HG03060 (cell line): ENCODE results near the gene BIRC5.

ENCODE experiments used
- ATAC-seq: cut with Tn5 transposase; IDR thresholded peaks from one replicate; pipeline ENCODE4 v1.9.1; 2021; ENCODE audit warnings: low read depth, moderate number of reproducible peaks; ENCODE audit not compliant: unreplicated experiment

BIRC5 gene

DNA sequence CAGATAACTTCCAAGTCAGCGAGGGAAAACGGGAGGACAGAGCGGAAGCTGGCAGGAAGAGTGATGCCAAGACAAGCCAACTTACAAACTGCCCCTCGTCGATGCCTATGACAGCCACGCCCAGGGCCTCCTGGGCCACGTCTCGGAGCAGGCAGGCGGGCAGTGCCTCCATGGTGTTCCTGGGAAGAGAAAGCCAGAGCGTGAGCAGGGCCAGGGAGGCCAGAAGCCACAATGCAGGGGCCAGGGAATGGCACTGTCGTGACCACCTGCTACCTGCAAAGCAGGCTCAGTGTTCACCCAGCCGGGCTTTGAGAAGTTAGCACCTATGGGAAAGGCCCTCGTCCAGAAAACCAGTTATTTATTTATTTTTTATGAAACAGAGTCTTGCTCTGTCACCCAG is 31.5 kb upstream of the BIRC5 start:
- no peak for ATAC-seq

DNA sequence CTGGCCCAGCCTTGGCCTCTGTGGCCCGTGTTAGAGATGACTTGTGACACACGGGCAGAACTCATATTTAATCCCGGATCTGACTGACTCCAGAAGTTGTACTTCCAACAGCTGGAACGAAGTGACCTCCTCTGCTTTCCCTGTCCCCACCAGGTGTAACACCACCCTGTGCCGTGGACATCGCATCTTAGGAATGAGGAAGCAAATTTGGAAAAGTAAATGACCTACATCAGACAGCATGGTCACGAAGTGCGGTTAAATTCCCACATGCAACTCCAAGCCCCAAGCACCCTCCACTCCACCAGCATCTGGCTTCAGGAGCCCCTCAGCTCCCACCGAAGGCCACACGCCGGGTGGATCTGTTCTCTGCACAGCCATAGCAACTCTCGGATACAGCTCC is 30.1 kb upstream of the BIRC5 start:
- ATAC-seq, result no peak

DNA sequence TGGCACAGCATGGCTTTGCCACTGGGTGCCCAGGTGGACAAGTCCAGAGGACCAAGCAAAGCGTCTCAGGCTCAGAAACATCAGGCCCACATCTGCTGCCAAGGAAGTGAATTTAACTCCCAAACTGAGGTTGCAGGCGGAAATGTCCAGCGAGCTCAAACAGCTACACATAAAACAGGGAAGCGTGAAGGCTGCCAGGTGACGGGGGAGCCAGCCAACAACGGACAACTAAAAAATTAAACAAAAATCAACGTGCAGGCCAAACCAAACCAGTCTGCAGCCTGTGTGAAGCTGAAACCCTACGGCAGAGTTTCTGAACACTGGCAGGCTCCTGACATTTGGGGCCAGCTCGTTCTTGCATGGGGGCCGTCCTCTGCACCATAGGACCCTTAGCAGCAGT is 29.7 kb upstream of the BIRC5 start:
- no peak for ATAC-seq

DNA sequence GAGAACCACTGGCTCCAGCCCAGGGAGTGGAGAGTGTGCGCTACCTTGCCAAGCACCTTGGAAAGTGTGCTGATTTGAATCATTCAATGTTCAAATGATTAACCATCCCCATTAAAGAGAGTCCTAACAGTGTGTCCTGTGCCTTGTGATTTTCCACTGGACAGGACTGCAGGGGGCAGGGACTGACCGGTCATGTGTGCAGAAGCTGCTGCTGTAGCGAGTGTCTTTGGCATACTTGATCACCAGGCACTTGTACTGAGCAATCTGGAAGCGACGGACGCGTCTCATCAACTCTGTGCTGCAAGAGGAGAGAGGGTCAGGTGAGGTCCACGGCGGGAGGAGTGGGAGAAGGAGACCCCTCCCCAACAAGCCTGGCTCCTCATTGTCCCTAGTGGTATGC is 29.2 kb upstream of the BIRC5 start:
- no peak for ATAC-seq

DNA sequence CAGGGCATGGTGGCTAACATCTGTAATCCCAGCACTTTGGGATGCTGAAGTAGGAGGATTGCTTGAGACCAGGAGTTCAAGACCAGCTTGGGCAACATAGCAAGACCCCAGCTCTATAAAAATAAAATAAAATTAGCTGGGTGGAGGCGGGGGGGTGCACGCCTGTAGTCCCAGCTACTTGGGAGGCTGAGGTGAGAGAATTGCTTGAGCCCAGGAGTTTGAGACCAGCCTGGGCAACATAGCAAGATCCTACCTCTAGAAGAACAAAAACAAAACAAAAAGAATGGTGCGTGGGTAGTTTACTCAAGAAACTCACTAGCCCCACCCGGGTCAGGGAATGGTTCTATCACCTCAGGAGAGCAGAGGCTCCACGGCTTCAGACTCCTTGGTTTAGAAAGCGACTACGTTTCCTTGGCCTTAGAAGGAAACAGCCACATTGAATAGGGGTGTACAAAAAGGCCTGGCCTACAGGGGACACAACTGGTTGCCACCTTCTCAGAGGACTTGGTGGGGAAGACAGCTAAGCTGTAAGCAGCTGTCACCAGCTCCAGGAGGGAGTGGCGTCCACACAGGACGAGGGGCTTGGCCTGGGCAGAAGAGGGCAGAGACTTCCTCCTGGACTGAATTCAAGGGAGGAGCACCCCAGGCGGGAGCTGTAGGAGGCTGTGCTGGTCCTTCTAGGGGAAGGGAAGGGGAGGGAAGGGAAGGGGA is 27.9 kb upstream of the BIRC5 start:
- ATAC-seq, result no peak

DNA sequence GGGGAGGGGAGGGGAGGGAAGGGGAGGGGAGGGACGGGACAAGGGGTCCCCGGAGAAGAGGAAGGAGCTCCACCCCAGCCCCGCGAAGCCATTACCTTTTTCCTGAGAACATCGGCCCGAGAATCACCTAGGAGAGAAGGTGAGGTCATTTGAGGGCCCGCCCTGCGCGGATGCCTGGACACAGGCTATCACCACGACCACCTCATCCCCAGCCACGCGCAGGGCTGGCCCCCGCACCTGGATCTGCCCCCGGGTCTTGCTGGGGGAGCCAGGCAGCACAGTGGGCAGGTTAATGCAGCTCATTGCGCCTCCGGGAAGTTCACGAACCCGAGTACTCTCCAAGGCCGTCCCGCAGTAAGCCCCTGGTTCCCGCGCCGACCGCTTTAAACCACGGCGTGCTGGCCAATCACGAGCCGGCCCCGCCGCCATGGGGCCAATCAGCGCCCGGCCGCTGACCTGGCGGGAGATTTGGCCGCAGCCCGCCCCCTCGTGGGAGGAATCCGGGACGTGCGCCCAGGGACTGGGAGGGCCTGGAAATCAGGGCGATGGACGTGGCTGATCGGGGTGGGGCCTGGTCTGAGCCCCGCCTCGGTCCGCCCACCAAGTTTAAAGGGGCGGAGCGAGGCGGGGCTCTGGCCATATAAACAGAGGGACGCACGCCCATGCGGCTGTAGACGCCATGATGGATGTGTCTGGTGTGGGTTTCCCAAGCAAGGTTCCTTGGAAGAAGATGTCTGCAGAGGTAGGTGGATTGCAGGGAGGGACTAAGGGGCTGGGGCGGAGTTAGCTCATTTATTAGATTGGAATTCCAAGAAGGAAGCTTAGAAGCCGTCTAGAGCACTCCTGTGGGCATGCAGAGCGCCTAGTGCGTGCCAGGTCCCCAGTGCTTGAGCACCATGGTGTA is 27.1 kb upstream of the BIRC5 start, which contains the start of the genes AFMID and TK1:
AFMID (plus strand) TSS at position 671 of the 904 bp plus-strand sequence; CDS start at position 680, 9 bp downstream.
TK1 (minus strand) TSS at position 361 of the 904 bp plus-strand sequence; CDS start at position 303, 58 bp downstream.
- ATAC-seq, result peak; percentile 72

DNA sequence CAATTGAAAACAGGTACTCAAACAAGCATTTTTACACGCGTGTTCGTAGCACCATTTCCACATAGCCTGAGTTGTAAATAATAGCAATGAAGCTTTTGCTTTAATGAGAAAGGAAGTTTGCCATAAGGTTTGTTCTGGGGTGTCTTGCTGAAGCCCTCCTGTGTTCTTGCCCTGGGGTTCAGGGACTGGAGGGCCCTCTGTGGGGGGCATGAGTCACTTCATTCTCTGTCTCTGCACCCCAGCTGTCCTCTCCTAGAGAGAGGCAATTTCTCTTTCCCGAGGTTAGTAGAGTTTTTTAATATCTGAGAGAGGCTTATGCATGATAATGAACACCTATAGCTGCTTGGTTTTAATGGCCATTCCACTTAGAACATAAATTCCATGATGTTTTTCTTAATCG is 17.3 kb upstream of the BIRC5 start:
- ATAC-seq, result no peak

DNA sequence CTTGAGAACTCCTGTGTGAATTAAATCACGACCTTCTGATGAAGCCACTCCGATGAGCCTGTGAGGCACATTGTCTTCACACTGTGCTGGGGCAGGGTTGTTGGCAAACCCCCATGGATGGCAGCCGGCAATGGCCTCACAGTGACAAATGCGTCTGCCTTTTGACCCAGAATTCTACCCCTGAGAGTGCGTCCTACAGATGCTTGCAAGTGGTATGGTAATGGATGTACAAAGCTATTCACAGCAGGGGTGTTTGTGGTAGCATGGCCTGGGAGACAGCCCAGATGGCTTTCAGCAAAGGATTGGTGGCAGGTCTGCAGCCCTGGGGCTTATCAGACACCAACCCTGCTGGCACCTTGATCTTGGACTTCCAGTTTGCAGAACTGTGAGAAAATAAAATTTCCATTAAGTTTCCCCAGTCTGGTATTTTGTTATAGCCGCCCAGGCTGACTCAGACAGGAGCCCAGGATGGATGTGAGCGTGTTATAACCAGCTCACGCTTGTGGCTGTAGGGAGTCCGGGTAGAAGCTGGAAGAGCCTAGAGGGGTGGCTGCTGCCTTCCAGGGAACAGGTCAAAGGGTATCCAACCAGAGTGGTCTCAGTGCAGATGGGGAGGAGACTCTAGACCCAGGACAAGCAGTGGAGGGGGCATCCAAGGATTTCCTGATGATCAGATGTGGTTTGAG is 16.8 kb upstream of the BIRC5 start:
- no peak for ATAC-seq

DNA sequence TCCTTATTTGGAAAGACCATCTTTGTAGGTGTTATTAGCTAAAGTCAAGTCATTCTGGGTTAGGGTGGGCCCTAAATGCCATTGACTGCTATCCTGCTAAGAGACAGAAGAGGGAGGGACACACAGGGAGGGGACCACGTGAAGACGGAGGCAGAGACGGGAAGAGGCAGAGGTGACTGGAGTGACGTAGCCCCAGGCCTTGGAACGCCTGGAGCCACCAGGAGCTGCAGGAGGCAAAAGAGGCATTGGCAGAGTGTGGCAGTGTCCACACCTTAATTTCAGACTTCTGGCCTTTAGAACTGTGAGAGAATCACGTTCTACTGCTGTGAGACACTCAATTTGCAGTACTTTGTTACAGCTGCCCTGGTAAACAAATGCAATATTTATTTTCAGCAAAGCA is 13.6 kb upstream of the BIRC5 start:
- ATAC-seq, result no peak

DNA sequence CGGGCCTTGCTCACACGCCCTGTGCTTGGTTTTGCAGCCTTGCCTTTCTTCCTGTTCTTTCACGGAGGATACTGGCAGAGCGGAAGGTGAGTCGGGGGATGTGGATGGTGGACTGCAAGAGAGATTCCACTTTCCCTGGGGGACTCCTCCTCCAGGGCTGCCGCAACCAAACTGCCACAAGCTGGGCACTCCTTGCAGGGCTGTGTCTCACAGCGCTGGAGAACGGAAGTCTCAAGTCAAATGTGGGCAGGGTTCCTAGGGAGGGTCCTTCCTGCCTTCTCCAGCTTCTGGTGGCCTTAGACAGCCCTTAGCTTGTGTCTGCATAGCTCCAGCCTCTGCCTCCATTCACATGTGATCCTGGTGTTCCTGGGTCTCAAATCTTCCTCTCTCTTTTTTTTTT is 11.4 kb upstream of the BIRC5 start:
- no peak for ATAC-seq

DNA sequence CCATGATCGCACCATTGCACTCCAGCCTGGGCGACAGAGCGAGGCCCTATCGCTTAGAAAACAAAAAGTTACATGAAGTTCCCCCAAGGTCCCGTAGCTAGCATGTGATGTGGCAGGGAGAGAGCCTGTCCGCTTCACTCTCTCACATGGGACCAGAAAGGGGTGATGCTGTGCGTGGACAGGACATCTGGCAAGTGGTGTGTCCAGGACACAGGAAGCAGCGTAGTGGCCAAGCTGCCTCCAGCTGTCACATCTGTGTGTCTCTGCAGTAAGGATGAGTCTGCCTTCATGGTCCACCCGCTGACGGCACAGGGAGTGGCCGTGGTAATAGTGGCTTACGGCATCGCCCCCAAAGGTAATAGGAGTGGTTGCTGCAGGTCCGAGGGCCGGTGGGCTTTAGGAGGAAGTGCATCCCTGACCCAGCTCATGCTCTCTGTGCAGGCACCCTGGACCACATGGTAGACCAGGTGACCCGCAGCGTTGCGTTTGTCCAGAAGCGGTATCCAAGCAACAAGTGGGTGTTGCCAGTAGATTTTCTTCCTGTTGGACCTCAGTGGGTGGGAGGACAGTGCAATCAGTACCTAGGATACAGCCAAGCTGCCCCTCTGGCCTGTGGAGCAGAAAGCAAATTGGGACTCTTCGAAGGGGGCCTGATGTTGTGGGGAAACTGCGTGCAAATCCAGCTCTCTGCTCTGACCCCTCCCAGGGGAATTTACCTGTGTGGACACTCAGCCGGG is 9.5 kb upstream of the BIRC5 start:
- ATAC-seq, result no peak

DNA sequence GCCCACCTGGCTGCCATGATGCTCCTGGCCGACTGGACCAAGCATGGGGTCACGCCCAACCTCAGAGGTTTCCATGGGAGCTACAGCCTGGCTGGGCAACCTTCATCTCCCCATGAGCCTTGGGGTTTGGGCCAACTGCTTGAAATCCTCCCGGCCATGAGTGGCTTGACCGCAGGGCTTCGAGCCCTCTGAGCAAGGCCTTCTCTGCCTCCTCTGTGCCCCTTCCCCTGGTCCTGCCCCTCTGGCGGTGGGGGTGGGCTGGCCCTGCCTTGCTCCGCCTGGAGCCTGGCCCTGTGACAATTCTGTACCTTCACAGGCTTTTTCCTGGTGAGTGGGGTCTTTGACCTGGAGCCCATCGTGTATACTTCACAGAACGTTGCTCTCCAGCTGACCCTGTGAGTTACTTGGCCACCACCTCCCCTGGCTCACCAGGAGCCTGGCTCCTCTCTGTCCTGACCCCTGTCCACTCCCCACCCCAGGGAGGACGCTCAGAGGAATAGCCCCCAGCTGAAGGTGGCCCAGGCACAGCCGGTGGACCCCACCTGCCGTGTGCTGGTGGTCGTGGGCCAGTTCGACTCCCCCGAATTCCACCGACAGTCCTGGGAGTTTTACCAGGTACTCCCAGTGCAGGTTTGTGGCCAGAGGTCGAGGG is 8.8 kb upstream of the BIRC5 start:
- ATAC-seq, result no peak

DNA sequence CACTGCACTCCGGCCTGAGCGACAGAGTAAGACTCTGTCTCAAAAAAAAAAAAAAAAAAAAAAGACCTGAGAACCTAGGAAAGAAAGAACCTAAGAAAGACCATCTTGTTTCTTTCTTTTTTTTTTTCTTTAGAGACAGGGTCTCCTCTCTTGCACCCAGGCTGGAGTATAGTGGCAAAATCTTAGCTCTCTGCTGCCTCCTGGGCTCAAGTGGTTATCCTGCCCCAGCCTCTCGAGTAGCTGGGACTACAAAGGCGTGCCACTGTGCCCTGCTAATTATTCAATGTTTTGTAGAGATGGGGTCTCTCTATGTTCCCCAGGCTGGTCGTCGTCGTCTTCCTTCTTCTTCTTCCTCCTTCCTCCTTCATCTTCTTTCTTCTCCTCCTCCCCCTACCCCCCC is 7.8 kb upstream of the BIRC5 start:
- no peak for ATAC-seq

DNA sequence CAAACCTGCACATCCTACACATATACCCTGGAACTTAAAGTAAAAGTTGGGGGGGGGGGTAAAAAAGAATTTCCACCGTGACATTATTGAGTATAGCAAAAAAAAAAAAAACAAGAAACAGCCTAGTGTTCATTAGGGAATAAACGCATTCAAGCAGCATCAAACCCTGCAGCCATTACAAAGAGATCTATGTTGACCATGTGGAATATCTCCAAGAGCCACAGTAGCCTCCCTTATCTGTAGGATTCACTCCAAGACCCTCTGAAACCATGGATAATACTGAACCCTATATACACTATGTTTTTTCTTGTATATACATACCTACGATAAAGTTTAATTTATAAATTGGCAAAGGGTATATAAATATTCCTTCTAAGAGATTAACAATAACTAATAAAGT is 5.6 kb upstream of the BIRC5 start:
- no peak for ATAC-seq

DNA sequence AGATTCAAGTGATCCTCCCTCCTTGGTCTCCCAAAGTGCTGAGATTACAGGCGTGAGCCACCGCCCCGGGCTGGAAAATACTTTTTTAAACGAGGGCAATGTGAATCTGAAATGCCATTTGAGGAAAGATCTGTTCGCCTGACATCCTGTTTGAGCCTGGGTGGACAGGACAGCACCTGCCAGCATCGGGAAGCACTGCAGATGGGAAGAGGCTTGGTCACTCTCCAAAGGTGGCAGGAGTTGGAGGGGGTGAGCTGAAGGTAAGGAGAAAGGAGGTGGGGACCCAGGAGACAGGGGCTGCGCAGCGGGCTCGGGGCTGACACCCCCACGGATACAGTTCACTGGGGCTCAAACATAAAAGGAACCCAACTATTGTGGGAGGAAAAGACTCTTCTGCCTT is 3.9 kb upstream of the BIRC5 start:
- ATAC-seq, result no peak

DNA sequence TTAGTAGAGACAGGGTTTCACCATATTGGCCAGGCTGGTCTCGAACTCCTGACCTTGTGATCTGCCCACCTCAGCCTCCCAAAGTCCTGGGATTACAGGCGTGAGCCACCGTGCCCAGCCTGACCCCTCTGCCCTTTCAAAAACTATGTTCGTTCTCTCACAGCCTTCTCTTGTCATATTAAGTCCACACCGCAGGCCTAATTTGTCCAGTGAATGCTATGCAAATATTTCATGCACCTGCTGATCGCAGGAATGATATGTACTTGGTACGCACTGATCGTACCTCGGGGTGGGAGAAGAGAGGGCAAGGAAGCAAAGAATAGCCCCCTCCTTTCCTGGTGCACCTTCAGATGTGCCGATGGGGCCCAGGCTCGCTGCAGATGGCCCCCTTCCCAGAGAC is 3.0 kb upstream of the BIRC5 start:
- no peak for ATAC-seq

DNA sequence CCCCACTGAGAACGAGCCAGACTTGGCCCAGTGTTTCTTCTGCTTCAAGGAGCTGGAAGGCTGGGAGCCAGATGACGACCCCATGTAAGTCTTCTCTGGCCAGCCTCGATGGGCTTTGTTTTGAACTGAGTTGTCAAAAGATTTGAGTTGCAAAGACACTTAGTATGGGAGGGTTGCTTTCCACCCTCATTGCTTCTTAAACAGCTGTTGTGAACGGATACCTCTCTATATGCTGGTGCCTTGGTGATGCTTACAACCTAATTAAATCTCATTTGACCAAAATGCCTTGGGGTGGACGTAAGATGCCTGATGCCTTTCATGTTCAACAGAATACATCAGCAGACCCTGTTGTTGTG is 631 bp downstream of the BIRC5 start:
- ATAC-seq, result no peak

DNA sequence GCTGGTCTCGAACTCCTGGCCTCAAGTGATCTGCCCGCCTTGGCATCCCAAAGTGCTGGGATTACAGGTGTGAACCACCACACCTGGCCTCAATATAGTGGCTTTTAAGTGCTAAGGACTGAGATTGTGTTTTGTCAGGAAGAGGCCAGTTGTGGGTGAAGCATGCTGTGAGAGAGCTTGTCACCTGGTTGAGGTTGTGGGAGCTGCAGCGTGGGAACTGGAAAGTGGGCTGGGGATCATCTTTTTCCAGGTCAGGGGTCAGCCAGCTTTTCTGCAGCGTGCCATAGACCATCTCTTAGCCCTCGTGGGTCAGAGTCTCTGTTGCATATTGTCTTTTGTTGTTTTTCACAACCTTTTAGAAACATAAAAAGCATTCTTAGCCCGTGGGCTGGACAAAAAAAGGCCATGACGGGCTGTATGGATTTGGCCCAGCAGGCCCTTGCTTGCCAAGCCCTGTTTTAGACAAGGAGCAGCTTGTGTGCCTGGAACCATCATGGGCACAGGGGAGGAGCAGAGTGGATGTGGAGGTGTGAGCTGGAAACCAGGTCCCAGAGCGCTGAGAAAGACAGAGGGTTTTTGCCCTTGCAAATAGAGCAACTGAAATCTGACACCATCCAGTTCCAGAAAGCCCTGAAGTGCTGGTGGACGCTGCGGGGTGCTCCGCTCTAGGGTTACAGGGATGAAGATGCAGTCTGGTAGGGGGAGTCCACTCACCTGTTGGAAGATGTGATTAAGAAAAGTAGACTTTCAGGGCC is 5.5 kb downstream of the BIRC5 start:
- ATAC-seq, result no peak

DNA sequence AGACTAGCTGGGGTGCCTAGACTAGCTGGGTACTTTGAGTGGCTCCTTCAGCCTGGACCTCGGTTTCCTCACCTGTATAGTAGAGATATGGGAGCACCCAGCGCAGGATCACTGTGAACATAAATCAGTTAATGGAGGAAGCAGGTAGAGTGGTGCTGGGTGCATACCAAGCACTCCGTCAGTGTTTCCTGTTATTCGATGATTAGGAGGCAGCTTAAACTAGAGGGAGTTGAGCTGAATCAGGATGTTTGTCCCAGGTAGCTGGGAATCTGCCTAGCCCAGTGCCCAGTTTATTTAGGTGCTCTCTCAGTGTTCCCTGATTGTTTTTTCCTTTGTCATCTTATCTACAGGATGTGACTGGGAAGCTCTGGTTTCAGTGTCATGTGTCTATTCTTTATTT is 9.0 kb downstream of the BIRC5 start:
- ATAC-seq, result no peak
